ENCODE measurements around the gene IMPDH1.

DNA sequence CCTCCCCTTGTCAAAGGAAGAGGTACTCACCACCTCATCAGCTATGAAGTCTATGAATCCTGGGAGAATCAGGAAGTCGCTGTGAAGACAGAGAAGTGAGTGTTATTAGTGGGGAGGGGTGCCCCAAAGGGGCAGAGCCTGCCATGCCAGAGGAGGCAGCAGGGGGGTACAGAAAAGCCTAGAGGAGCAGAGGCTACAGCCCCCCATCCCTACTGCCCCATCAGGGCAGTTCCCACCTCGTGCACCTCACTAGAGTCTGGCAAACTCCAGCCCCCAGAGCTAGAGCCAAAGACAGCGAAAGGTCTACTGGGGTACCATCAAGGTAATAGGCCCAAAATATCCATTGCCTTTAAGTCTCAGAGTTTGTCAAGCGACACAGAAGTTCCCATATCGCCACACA is 6.1 kb downstream of the IMPDH1 start:
- TF ChIP-seq, protein P1, sequence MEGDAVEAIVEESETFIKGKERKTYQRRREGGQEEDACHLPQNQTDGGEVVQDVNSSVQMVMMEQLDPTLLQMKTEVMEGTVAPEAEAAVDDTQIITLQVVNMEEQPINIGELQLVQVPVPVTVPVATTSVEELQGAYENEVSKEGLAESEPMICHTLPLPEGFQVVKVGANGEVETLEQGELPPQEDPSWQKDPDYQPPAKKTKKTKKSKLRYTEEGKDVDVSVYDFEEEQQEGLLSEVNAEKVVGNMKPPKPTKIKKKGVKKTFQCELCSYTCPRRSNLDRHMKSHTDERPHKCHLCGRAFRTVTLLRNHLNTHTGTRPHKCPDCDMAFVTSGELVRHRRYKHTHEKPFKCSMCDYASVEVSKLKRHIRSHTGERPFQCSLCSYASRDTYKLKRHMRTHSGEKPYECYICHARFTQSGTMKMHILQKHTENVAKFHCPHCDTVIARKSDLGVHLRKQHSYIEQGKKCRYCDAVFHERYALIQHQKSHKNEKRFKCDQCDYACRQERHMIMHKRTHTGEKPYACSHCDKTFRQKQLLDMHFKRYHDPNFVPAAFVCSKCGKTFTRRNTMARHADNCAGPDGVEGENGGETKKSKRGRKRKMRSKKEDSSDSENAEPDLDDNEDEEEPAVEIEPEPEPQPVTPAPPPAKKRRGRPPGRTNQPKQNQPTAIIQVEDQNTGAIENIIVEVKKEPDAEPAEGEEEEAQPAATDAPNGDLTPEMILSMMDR (IDR thresholded peaks at IDR 0.05): no peak
- no peak for TF ChIP-seq EP300 (IDR thresholded peaks at IDR 0.05)
- no peak for TF ChIP-seq POLR2A (IDR thresholded peaks at IDR 0.05)

Measured in sigmoid colon (tissue), 4 donors.